Right lobe of liver (tissue), 6 donors: ENCODE data around the gene CYTH1. TPM values are rescaled to one million over a fixed set of nuclear protein-coding genes. Genes with fewer than 3 reads are reported as not detected.

ENCODE experiments used
- ATAC-seq, 4 donors: fragments of 200-7000 bp; cut with Tn5 transposase; one replicate each; pipeline ENCODE4 v1.9.1; 2020; ENCODE audit warnings: mild to moderate bottlenecking in 4 of 4, moderate library complexity in 4 of 4
- DNase-seq, 3 donors: peaks; one replicate each; pipeline ENCODE4 v3.0.0-alpha.2; 2020
- H3K27ac ChIP-seq, 3 donors: fragments of 200-600 bp; one replicate each; pipeline ENCODE4 v1.8.0; 2022
- H3K27me3 ChIP-seq, 2 donors: fragments of 200-600 bp; one replicate each; pipeline ENCODE4 v1.8.0; 2022
- H3K36me3 ChIP-seq, 4 donors: fragments of 200-600 bp; sonication (generic) in 1 of 4; one replicate each; pipeline versions ENCODE4 v1.5.1 to v1.8.0; 2017 to 2022; ENCODE audit warnings: control low read depth in 1 of 4
- H3K4me1 ChIP-seq, 4 donors: fragments of 200-600 bp; sonication (generic) in 1 of 4; one replicate each; pipeline versions ENCODE4 v1.5.1 to v1.8.0; 2017 to 2022; ENCODE audit warnings: control low read depth in 1 of 4
- H3K4me3 ChIP-seq, 3 donors: fragments of 200-600 bp; one replicate each; pipeline ENCODE4 v1.8.0; 2022
- H3K9me3 ChIP-seq, 4 donors: fragments of 200-600 bp; sonication (generic) in 1 of 4; one replicate each; pipeline versions ENCODE4 v1.5.1 to v1.8.0; 2017 to 2022; ENCODE audit warnings: control low read depth in 1 of 4
- CTCF ChIP-seq, 4 donors: fragments of 200-600 bp in 3 of 4; fragments of 450-650 bp in 1 of 4; IDR thresholded peaks; one replicate each; pipeline versions ENCODE4 v1.5.1 to v1.8.0; 2016 to 2022; ENCODE audit warnings: antibody characterized with exemption in 4 of 4, mild to moderate bottlenecking in 2 of 4
- POLR2A ChIP-seq: fragments of 450-650 bp; IDR thresholded peaks from one replicate; pipeline ENCODE4 v1.6.1; 2017; ENCODE audit warnings: antibody characterized with exemption, mild to moderate bottlenecking
- WGBS: methylation state at CpG from one replicate; pipeline ENCODE4 v1.1.6; 2018; ENCODE audit warnings: low coverage, low lambda C conversion rate; ENCODE audit not compliant: insufficient coverage; ENCODE audit errors: missing lambda C conversion rate; 5-methylcytosine and 5-hydroxymethylcytosine counted together
- intact Hi-C, 2 donors: fragments of 100-400 bp; cut with DNase I; formaldehyde crosslinking; loops; one replicate each; pipeline versions ENCODE4 v1.11.2 to v1.14.1; 2022
- total RNA-seq, 6 experiments: library from RNA; depleted of rRNA in 2 of 6; stranded (reverse); fragments of >200 nt in 2 of 6; fragmentation: NEBNext Ultra II Directional in 3 of 6; extraction: Animal tissue kit (Norgen Biotek cat#: 25700) in 3 of 6; gene quantifications; one replicate each; pipeline versions ENCODE4 v1.1.0 to v1.2.4, GENCODE V29; 2016 to 2023
- donor health status: DM: no; HTN: yes; CAD: no.
- donor health status: DM: no; HTN: no; CAD: no.
- donor health status: DM: no; HTN: no; CAD: no.
- donor health status: DM: no; HTN: yes; CAD: no.
- donor health status: DM: no; HTN: yes; CAD: no.

CYTH1 gene
- total RNA-seq, 6 experiments from 2014 or later = 14.8 to 46.2 (median 28.8) TPM

- no peaks in the 10 kb centered on the region for H3K27me3 ChIP-seq
- H3K36me3 ChIP-seq = no peaks in the 10 kb centered on the region
- no peaks in the 10 kb centered on the region for H3K4me1 ChIP-seq
- H3K9me3 ChIP-seq = no peaks in the 10 kb centered on the region
- no peak overlapping the region for H3K27ac ChIP-seq
- TF ChIP-seq POLR2A (no peak), CTCF (IDR thresholded peaks at IDR 0.05) (no peak)
- DNase-seq (no peak), ATAC-seq (no peak)
- H3K4me3 ChIP-seq = no peak overlapping the region
- 68% methylated on average over 13 of the region's 13 CpGs for WGBS
- intact Hi-C loops = no loop called here
These were observed 138.7 kb downstream of the CYTH1 start for GRCh38 chr17:78643326-78643725.

- no peak overlapping the region for H3K27ac ChIP-seq
- WGBS = 53% methylated on average over 1 of the region's 1 CpG
- ATAC-seq = no peak
- H3K9me3 ChIP-seq = no peaks in the 10 kb centered on the region
- DNase-seq = no peak
- TF ChIP-seq CTCF (IDR thresholded peaks at IDR 0.05) = no peak
- TF ChIP-seq POLR2A = no peak
- H3K4me3 ChIP-seq = no peak overlapping the region
- no peaks in the 10 kb centered on the region for H3K4me1 ChIP-seq
- H3K36me3 ChIP-seq = no peaks in the 10 kb centered on the region
- intact Hi-C loops = no loop called here
- no peaks in the 10 kb centered on the region for H3K27me3 ChIP-seq
These were observed 139.4 kb downstream of the CYTH1 start for GRCh38 chr17:78642707-78643106.

- DNase-seq (no peak), ATAC-seq (no peak)
- Histone ChIP-seq H3K9me3 (no peaks in the 10 kb centered on the region), H3K36me3 (no peaks in the 10 kb centered on the region), H3K4me3 (no peak overlapping the region), H3K27me3 (no peaks in the 10 kb centered on the region), H3K4me1 (no peaks in the 10 kb centered on the region), H3K27ac (no peak overlapping the region)
- intact Hi-C loops = no loop called here
- no peak for TF ChIP-seq POLR2A
- TF ChIP-seq CTCF (IDR thresholded peaks at IDR 0.05) = no peak
- WGBS = 94% methylated on average over 9 of the region's 18 CpGs
These were observed 140.4 kb downstream of the CYTH1 start for GRCh38 chr17:78641666-78642065.

- Histone ChIP-seq H3K36me3 (no peaks in the 10 kb centered on the region), H3K27ac (no peak overlapping the region), H3K27me3 (no peaks in the 10 kb centered on the region), H3K9me3 (no peaks in the 10 kb centered on the region), H3K4me1 (no peaks in the 10 kb centered on the region), H3K4me3 (no peak overlapping the region)
- ATAC-seq (no peak), DNase-seq (no peak)
- WGBS = 67% methylated on average over 1 of the region's 6 CpGs
- TF ChIP-seq CTCF (IDR thresholded peaks at IDR 0.05) (no peak), POLR2A (no peak)
- intact Hi-C loops = no loop called here
These were observed 140.8 kb downstream of the CYTH1 start for GRCh38 chr17:78641243-78641642.

- Histone ChIP-seq H3K4me3 (no peak overlapping the region), H3K4me1 (no peaks in the 10 kb centered on the region), H3K27ac (no peak overlapping the region), H3K27me3 (no peaks in the 10 kb centered on the region), H3K36me3 (no peaks in the 10 kb centered on the region), H3K9me3 (no peaks in the 10 kb centered on the region)
- WGBS = 67% methylated on average over 4 of the region's 4 CpGs
- TF ChIP-seq POLR2A (no peak), CTCF (IDR thresholded peaks at IDR 0.05) (no peak)
- DNase-seq = no peak
- intact Hi-C loops = no loop called here
- ATAC-seq = no peak
These were observed 141.4 kb downstream of the CYTH1 start for GRCh38 chr17:78640700-78641099.
